GM12892 (cell line): Measurements from ENCODE around the gene PDZD2.

Experiments
- DNase-seq: peaks from one replicate; pipeline ENCODE4 v3.0.0; 2011; ENCODE audit not compliant: insufficient read length
- FAIRE-seq: peaks from 2 replicates; lab custom pipeline; 2011; peaks lifted over from hg19 to GRCh38; lab: Jason Lieb, UNC
- POLR2A ChIP-seq: IDR thresholded peaks from 2 replicates; pipeline ENCODE4 v1.6.1; 2011; ENCODE audit warnings: low read depth, low read length, control low read depth
- POLR2AphosphoS5 ChIP-seq: IDR thresholded peaks from 2 replicates; pipeline ENCODE4 v1.6.1; 2011; ENCODE audit warnings: low read depth, low read length, control low read depth
- TAF1 ChIP-seq: IDR thresholded peaks from 2 replicates; pipeline ENCODE4 v1.6.1; 2011; ENCODE audit warnings: low read depth, mild to moderate bottlenecking, control low read depth, low read length, borderline replicate concordance

PDZD2 gene

DNA sequence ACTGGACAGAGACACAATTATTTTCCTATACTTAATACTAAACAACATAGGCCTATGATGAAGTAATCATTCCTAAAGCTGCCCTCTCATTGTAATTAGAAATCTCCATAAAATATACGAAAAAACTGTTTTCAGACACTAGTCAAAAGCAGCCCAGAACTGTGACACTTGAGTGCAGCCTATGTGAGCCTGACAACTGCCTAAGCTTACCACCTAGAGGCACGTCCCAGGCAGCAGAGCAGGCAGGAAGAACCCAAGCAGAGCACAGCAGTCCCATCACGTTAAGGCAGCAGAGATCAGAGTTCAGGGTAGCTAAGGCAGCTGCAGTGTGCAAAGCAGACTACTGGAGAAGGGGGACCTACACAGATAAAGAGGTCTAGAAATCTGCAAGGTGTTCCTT is 488.8 kb downstream of the PDZD2 start:
- FAIRE-seq (no peak), DNase-seq (no peak)
- no peak for TF ChIP-seq TAF1
- TF ChIP-seq POLR2AphosphoS5: no peak
- no peak for TF ChIP-seq POLR2A

DNA sequence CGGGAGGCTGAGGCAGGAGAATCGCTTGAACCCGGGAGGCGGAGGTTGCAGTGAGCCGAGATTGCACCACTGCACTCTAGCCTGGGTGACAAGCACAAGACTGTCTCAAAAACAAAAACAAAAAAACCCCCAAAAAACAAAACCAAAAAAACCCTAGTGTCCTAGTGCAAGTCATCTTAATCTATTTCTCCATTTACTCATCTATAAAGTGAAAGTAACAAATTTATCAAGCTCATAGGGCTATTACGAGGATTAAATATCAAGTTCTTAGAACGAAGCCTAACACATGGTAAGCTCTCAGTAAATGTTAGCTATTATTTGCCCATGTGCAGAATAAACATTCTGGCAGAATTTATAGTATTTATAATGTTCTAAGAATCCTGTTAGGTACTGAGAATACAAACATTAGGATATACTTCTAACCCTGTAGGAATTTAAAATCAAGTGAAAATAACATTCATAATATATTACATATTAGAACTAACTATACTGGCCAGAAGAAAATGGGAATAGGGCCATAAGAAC is 490.2 kb downstream of the PDZD2 start:
- no peak for TF ChIP-seq POLR2A
- TF ChIP-seq TAF1: no peak
- TF ChIP-seq POLR2AphosphoS5: no peak
- no peak for DNase-seq
- FAIRE-seq: no peak

DNA sequence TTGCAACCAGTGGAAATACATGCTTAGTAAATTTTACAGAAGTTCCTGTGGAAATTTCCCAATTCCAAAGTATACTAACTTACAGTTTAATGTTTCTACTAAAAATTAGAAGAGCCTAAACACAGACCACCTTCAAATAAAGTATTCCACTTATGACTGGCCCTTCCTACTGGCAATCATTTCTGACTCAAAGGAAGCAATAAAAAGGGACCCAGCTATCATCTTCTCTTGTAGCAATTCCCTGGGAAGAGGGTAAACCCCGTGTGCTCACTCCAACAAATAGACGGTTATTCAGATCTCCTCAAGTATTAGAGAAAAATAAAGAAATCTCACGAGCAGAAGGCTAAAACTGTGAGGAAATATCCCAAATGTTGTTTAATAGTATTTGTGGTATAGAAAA is 491.9 kb downstream of the PDZD2 start:
- FAIRE-seq (no peak), DNase-seq (no peak)
- TF ChIP-seq POLR2AphosphoS5 (no peak), TAF1 (no peak), POLR2A (no peak)

DNA sequence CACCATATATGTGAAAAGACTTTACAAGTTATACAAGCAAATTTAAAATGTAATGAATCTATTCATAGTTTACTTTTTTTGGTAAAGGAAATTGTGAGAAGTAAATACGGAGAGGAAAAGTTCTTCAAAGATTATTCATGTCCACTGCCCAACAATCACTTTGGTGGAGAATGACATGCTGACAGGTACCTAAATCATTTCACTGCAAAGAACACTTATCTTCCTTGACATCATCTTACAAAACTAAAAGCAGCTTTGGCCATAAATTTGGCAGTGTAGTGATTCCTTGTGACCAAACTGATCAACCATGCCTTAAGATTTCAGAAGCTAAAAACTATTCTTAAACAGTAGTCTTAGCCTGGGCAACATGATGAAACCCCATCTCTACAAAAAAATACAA is 492.7 kb downstream of the PDZD2 start:
- TF ChIP-seq POLR2A (no peak), POLR2AphosphoS5 (no peak), TAF1 (no peak)
- DNase-seq: no peak
- no peak for FAIRE-seq

DNA sequence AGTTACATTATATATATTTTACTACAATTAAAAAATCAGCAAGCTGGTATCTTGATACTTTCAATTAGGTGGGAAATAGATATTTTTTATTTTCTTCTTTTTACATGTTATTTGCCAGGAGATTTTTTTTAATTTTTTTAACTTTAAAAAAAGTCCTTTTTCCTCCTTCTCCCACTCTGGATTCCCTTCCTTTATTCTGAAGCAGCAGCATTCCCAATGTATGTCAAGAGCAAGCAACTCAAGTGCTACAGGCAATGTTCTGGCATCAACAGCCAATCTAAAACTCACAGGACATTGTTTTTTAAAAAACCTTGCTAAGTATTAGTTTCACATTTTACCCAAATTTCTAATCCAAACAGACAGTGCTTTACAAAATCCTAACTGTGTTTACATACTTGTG is 493.8 kb downstream of the PDZD2 start:
- no peak for TF ChIP-seq POLR2A
- no peak for TF ChIP-seq POLR2AphosphoS5
- no peak for TF ChIP-seq TAF1
- no peak for FAIRE-seq
- DNase-seq: no peak

DNA sequence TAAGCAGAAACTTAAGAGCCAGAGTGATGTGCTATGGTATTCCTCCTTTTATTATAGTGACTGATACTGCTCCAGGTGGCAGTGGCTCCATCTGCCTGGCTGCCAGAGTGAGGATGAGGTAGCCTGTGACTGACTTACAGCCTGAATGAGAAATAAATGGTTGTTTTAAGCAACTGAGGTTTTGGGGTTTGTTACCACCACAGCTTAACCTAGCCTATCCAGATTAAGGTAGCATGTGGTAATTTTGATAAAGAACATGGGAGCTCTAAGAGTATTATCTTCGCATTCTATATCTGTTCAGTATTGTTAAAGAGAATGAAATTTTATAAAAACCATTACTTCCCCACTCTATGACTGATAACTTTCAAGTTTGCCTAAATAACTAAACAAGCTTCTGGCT is 496.2 kb downstream of the PDZD2 start:
- FAIRE-seq (no peak), DNase-seq (no peak)
- no peak for TF ChIP-seq POLR2A
- no peak for TF ChIP-seq TAF1
- no peak for TF ChIP-seq POLR2AphosphoS5

DNA sequence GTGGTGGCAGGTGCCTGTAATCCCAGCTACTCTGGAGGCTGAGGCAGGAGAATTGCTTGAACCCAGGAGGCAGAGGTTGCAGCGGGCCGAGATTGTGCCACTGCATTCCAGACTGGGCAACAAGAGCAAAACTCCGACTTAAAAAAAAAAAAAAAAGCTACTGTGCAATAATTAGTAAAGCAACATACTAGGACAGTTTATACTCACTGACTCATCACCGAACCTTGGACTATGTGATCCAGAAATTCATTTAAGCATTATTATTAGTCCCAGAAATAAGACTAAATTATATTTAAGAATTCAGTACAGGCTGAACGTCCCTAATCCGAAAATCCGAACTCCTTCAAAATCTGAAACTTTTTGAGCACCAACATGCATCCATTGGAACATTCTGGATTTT is 497.4 kb downstream of the PDZD2 start:
- TF ChIP-seq POLR2A (no peak), TAF1 (no peak), POLR2AphosphoS5 (no peak)
- FAIRE-seq (no peak), DNase-seq (no peak)

DNA sequence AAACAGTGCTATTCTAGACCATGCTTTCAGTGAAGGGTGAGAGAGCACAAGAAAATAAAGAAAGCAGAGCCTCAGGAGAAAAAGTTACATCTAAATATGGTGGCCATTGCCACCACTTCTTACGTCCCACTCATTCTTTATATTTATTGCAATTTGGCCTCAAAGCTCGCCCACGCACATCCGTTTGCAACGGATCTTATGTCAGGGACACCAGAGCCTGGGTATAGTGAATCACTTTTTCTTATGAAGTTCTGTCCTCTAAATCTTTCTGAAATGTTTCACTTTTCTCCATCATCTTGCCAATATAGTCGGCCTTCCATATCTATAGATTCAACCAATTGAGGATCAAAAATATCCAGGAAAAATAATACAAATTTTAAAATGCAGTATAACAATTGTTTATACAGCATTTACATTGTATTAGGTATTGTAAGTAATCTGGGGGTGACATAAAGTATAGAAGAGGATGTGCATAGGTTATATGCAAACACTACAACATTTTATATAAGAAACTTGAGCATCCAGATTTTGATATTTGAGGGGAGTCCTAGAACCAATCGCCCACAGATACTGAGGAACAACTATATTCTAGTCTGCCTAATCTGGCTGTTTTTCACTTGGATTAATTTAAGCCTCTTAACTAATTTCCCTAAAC is 500.0 kb downstream of the PDZD2 start:
- FAIRE-seq (no peak), DNase-seq (no peak)

DNA sequence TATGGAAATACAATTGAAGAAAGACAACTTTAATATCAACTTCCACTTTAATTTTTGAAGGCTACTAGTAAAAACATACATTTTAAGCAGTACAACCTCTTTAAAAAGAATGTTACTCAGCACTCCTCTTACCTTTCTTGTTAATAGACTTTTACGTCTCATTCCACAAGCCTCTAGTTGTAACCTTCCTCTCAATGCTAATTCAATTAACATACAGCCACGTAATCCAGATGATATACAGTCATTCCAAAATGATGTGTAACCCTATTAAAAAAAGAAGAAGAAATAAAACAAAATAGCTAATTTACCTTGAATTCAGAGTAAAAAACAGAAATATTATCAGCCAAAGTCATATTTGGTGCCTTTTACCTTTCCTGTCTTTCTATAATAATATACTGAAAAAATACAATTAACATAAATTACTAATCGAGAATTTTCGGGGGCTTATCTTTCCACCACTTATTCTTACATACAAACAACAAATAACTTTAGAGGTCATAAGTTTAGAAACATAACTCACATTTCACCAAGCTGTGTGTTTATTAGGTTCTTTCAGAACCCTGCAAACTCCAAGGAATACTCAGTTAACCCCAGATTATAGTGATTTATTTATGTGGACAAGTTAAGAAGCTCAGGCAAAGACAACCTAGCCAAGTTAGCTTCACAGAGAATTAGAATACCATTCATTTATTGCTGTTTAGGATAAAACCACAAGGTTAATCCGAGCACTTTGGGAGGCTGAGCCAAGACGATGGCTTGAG is 504.9 kb downstream of the PDZD2 start:
- TF ChIP-seq POLR2AphosphoS5 (no peak), TAF1 (no peak)
- FAIRE-seq (no peak), DNase-seq (no peak)

More for the DNA sequence above, 500.0 kb downstream of the PDZD2 start:
- TF ChIP-seq POLR2A (no peak), POLR2AphosphoS5 (no peak), TAF1 (no peak)

DNA sequence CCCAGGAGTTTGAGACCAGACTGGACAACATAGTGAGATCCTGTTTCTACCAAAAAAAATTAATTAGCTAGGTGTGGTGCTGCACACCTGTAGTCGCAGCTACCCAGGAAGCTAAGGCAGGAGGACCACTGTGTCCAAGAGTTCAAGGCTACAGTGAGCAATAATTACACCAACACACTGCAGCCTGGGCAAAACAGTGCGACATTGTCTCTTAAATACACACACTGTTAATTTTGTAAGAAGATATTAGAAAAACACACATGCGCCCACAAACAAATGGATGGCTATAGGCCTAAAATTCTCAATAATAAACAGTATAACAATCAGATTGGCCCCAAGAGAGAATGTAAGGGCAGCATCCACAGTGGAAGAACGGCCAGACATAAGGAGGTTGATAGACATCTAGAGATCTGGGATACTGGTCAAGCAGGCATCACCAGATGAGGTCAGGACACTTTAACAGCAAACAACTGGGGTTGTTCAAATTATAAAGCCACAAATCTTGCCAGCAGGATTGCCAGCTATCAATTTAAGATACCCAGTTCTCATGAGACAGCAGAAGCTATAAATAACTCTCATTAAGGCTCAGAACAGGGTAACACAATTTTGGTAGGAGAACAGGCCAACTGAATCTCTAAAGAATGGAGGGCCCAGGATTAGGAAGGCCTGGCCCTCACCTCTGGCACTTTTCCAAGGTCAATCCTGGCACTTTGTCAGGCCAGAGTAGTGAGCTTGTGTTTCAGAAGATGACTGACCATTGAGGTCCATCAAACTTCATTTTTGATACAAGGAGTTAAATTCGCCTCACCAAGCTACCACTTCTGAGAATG is 505.7 kb downstream of the PDZD2 start:
- FAIRE-seq (peak; percentile 36), DNase-seq (no peak)
- TF ChIP-seq POLR2A (no peak), POLR2AphosphoS5 (no peak), TAF1 (no peak)

DNA sequence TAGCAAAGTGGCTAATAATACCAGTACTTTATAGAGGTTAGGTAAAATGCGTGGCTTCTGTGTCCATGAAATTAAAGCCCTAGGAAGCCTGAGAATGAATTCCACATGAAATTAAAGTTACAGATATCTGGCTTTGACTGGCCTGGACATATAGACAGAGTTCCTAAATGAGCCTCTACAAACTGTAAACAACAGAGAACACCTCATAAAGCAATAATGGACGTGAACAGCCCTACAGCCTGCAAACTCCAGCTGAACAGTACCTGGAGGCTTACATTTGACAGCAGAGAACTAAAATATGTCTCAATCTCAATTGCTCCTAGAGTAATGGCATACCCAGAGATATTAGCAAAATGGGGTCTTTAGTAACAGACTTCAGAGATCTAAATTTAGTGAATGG is 506.4 kb downstream of the PDZD2 start:
- TF ChIP-seq POLR2A: no peak
- TF ChIP-seq POLR2AphosphoS5: no peak
- no peak for TF ChIP-seq TAF1
- DNase-seq (no peak), FAIRE-seq (peak; percentile 14)

DNA sequence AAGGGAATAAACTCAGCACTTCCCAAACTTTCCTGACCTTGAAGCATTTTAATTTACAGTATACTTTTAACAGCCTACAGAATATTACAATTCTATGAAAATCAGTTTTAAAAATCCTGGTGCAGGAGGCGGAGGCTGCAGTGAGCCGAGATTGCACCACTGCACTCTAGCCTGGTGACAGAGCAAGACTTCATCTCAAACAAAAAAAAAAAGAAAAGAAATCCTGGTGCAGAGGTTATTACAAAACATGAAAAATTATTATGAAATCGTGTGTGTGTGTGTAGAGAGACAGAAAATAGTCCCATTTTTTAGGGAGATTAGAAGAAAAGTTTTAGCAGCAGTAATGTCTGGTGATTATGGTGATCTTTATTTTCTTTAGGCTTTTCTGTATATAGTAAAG is 508.3 kb downstream of the PDZD2 start:
- FAIRE-seq: no peak

More for the DNA sequence above, 508.3 kb downstream of the PDZD2 start:
- TF ChIP-seq POLR2A: no peak
- no peak for DNase-seq
